ENCODE results near the gene CD63. TPM values are rescaled to one million over a fixed set of nuclear protein-coding genes. Genes with fewer than 3 reads are reported as not detected.

Gene CD63
- total and polyA plus RNA-seq, 7 experiments from 2014 or later: 43.2 to 216 (median 68.7) TPM

DNA sequence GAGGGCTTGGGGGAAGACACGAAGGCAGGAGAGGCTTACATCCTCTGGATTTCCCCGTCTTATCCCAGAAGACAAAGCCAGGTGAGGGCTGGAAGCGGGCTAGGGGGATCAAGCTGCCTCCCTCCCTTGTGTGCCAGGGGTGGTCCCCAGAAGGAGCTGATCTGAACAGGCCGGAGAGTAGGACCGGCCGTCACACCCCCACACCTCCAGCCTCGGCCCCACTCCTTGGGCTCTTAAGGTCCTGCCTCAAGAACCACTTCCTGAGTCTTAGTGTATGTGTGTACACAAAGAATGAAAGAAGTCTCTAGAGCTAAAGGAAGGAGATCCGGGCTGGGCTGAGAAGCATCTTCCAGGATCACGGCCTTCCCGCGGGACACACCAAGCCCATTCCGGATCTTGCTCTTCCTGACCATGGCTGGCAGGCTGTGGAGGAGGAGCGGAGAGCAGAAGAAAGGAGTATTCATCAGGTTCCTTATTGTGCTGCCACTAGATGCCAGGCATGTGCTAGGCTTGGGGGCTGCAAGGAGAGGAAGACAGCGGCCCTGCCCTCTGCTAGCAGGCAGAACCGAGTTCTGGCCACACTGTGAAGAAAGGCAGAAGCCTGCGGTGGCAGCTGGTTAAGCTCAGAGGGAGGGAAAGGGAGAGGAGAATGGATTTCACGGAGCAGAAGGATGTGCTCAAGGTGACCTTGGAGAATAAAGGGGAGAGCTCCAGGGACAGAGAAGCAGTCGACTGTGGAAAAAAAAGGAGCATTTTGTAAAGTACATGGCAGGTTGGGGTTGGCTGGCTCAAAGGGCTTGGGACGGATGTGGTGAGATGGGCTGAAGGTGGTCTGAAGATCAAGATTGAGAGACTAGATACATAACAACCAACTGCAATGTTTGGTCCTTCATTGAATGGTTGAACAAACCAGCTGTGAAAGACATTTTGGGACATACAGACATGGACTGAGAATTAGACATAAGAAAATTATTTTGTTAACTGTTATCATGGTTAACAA lies 1.3 kb upstream of the CD63 start:
- H3K36me3 Mint-ChIP-seq: peaks cover 0 to 8% (median 0%) of the 10 kb centered on the region in 5 donors
- peak overlapping the region; percentile 97 for H3K4me3 ChIP-seq (ENCODE audit: low read length)
- H3K27ac ChIP-seq (ENCODE audit: low read depth, low read length): peak overlapping the region; percentile 74
- no peaks in the 10 kb centered on the region for H3K9me3 ChIP-seq (ENCODE audit: control insufficient read depth in 2 of 3, low read length in 3 of 3)
- POLR2A ChIA-PET: interaction anchor here (0.6 to 2.6 kb wide), 17 partner anchors 8 to 479 kb away, joined by 3 to 31 read pairs (median 4); partner anchors contain the start of genes BLOC1S1, DNAJC14, ORMDL2 and PYM1
- peak overlapping the region; percentile 73 to 94 (median 90) for H3K4me3 Mint-ChIP-seq
- peak overlapping the region; percentile 81 to 95 (median 91) for H3K27ac Mint-ChIP-seq
- H3K4me1 ChIP-seq (ENCODE audit: control insufficient read depth in 2 of 2, insufficient read depth in 2 of 2, low read length in 2 of 2): peaks cover 13 to 17% of the 10 kb centered on the region in 2 donors
- H3K4me1 Mint-ChIP-seq: peaks cover 26 to 39% (median 32%) of the 10 kb centered on the region in 7 donors
- no peaks in the 10 kb centered on the region for H3K27me3 ChIP-seq (ENCODE audit: control insufficient read depth in 2 of 2, insufficient read depth in 2 of 2, low read length in 2 of 2)
- intact Hi-C loops (cut with micrococcal nuclease): loop anchor here (1.0 to 10.0 kb wide), 6 partner anchors 8 to 455 kb away; partner anchors contain the start of genes BLOC1S1 (in 2 of the 2) and SMARCC2 (in 1 of the 2)
- peak; percentile 41 for ATAC-seq
- H3K36me3 ChIP-seq (ENCODE audit: control insufficient read depth in 2 of 3, insufficient read depth in 3 of 3, low read length in 3 of 3): no peaks in the 10 kb centered on the region
- H3K27me3 Mint-ChIP-seq: no peaks in the 10 kb centered on the region
- DNase-seq: peak in 1 of 9 donors; percentile 30
- CTCF ChIA-PET: interaction anchor here (1.1 to 2.3 kb wide), 3 partner anchors 9 to 66 kb away, joined by 3 to 32 read pairs (median 3); no protein-coding TSS in a partner anchor
- no peaks in the 10 kb centered on the region for H3K9me3 Mint-ChIP-seq

DNA sequence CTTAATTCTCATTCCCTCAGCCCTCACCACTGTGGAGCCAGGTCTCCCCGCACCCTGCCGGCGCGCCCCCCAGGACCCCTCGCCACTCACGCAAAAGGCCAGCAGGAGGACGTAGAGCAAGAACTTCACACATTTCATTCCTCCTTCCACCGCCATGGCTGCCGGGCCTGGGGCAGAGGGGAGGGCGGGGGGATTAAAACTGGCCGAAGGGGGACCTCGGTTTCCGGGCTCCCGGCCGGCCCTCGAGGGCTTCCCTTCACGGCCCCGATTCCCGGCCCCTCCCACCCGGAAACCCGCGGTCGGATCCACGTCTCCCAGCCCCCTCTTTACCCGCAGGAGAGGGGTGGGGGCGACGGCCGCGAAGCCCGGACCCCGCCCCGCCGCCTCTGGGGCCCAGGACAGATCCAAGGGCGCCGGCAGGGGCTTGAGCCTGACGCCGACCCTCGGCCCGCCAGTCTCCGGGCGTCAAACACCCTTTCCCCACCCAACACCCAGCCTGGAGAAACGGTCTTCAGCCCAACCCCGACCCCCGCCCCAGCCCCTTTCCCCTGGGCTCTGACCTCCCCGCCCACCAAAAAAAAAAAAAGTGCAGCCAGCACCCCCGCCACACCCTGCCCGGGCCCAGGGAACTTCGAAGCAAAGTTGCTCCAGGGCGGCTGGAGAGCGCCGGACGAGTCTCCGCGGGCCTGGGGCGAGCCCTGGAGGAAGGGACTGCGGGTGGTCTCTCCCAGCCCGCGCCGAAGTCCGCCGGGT lies 447 bp downstream of the CD63 start:
- intact Hi-C loops (cut with micrococcal nuclease): loop anchor here in 1 of 2 donors (2.0 kb wide), 2 partner anchors 82 to 200 kb away; no protein-coding TSS in a partner anchor
- no peaks in the 10 kb centered on the region for H3K9me3 Mint-ChIP-seq
- Histone ChIP-seq H3K27ac (ENCODE audit: low read depth, low read length) (peak overlapping the region; percentile 74), H3K9me3 (ENCODE audit: control insufficient read depth in 2 of 3, low read length in 3 of 3) (no peaks in the 10 kb centered on the region), H3K4me1 (ENCODE audit: control insufficient read depth in 2 of 2, insufficient read depth in 2 of 2, low read length in 2 of 2) (peaks cover 13 to 20% of the 10 kb centered on the region in 2 donors), H3K4me3 (ENCODE audit: low read length) (peak overlapping the region; percentile 97), H3K36me3 (ENCODE audit: control insufficient read depth in 2 of 3, insufficient read depth in 3 of 3, low read length in 3 of 3) (no peaks in the 10 kb centered on the region), H3K27me3 (ENCODE audit: control insufficient read depth in 2 of 2, insufficient read depth in 2 of 2, low read length in 2 of 2) (no peaks in the 10 kb centered on the region)
- ChIA-PET CTCF (interaction anchor here (2.3 kb wide), 1 partner anchor 10 kb away, joined by 32 read pairs; no protein-coding TSS in a partner anchor), POLR2A (interaction anchor here (0.6 to 2.6 kb wide), 4 partner anchors 10 to 199 kb away, joined by 3 to 31 read pairs (median 14); partner anchors contain the start of genes BLOC1S1 and PYM1)
- DNase-seq (peak in 1 of 9 donors; percentile 52), ATAC-seq (peak; percentile 2)
- H3K27ac Mint-ChIP-seq: peak overlapping the region in 7 of 9 donors; percentile 40 to 88 (median 70)
- peak overlapping the region; percentile 64 to 94 (median 80) for H3K4me3 Mint-ChIP-seq
- H3K27me3 Mint-ChIP-seq: no peaks in the 10 kb centered on the region
- peaks cover 33 to 46% (median 38%) of the 10 kb centered on the region in 7 donors for H3K4me1 Mint-ChIP-seq
- H3K36me3 Mint-ChIP-seq: peaks cover 0 to 10% (median 0%) of the 10 kb centered on the region in 5 donors

DNA sequence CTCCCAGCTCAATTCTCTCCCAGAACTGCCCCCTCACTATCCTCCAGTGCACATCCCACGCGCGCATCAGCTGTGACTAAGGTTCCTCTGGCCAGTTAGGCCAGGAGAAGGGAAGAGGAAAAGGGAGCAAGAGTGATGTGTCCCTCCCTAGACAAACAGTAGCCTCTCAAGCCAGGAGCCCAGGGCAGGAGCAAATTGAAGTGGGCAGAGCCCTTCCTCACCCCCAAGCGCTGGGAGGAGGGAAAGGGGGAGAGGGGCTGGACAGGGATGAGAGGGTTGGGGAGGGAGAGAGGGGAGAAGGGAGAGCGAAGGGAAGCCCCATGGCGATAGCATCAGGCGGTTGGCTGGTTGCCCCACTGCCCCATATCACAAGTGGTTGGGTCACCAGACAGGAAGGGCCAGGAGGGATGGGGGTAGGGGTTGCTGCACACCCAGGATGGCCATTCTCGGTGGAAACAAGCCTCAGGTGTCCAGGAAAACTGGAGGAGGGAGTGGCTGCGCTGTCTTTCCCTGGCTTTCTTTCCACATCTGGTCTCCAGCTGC lies 1.1 kb downstream of the CD63 start:
- H3K4me3 ChIP-seq (ENCODE audit: low read length): peak overlapping the region; percentile 97
- Mint-ChIP-seq H3K36me3 (peaks cover 0 to 12% (median 0%) of the 10 kb centered on the region in 5 donors), H3K4me3 (peak overlapping the region; percentile 64 to 94 (median 78)), H3K27ac (peak overlapping the region; percentile 78 to 88 (median 85)), H3K27me3 (no peaks in the 10 kb centered on the region), H3K9me3 (no peaks in the 10 kb centered on the region), H3K4me1 (peaks cover 33 to 46% (median 38%) of the 10 kb centered on the region in 7 donors)
- DNase-seq (no peak), ATAC-seq (no peak)
- POLR2A ChIA-PET: interaction anchor here (0.6 kb wide), 1 partner anchor 100 kb away, joined by 3 read pairs; no protein-coding TSS in a partner anchor
- H3K27ac ChIP-seq (ENCODE audit: low read depth, low read length): peak overlapping the region; percentile 74
- intact Hi-C loops (cut with micrococcal nuclease): loop anchor here in 1 of 2 donors (2.0 kb wide), 2 partner anchors 81 to 201 kb away; no protein-coding TSS in a partner anchor
- CTCF ChIA-PET: interaction anchor here (1.2 kb wide), 1 partner anchor 10 kb away, joined by 5 read pairs; no protein-coding TSS in a partner anchor
- peaks cover 13 to 20% of the 10 kb centered on the region in 2 donors for H3K4me1 ChIP-seq (ENCODE audit: control insufficient read depth in 2 of 2, insufficient read depth in 2 of 2, low read length in 2 of 2)
- no peaks in the 10 kb centered on the region for H3K9me3 ChIP-seq (ENCODE audit: control insufficient read depth in 2 of 3, low read length in 3 of 3)
- H3K27me3 ChIP-seq (ENCODE audit: control insufficient read depth in 2 of 2, insufficient read depth in 2 of 2, low read length in 2 of 2): no peaks in the 10 kb centered on the region
- no peaks in the 10 kb centered on the region for H3K36me3 ChIP-seq (ENCODE audit: control insufficient read depth in 2 of 3, insufficient read depth in 3 of 3, low read length in 3 of 3)

DNA sequence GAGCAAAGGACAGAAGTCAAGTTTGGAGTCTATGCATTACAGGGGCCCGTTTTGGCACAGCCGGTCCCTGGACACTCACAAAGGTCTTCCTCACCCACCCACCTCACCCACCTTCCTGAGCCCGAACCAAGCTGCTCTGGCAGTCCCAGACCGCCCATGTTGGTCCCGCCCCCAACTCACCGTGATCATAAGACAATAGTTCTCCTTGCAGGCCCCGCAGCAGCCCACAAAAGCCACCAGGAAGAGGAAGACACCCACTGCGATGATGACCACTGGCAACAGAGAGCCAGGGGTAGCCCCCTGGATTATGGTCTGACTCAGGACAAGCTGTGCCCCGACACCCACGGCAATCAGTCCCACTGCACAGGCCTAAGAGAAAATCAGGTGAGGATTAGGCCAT lies 1.8 kb downstream of the CD63 start:
- Histone ChIP-seq H3K27ac (ENCODE audit: low read depth, low read length) (peak overlapping the region; percentile 23), H3K9me3 (ENCODE audit: control insufficient read depth in 2 of 3, low read length in 3 of 3) (no peaks in the 10 kb centered on the region), H3K27me3 (ENCODE audit: control insufficient read depth in 2 of 2, insufficient read depth in 2 of 2, low read length in 2 of 2) (no peaks in the 10 kb centered on the region), H3K4me1 (ENCODE audit: control insufficient read depth in 2 of 2, insufficient read depth in 2 of 2, low read length in 2 of 2) (peaks cover 13 to 20% of the 10 kb centered on the region in 2 donors), H3K4me3 (ENCODE audit: low read length) (no peak overlapping the region), H3K36me3 (ENCODE audit: control insufficient read depth in 2 of 3, insufficient read depth in 3 of 3, low read length in 3 of 3) (no peaks in the 10 kb centered on the region)
- ATAC-seq (no peak), DNase-seq (no peak)
- CTCF ChIA-PET: interaction anchor here (1.2 kb wide), 1 partner anchor 10 kb away, joined by 5 read pairs; no protein-coding TSS in a partner anchor
- H3K27ac Mint-ChIP-seq: peak overlapping the region; percentile 49 to 88 (median 84)
- peaks cover 33 to 46% (median 38%) of the 10 kb centered on the region in 7 donors for H3K4me1 Mint-ChIP-seq
- POLR2A ChIA-PET: no interaction called here
- H3K27me3 Mint-ChIP-seq: no peaks in the 10 kb centered on the region
- H3K36me3 Mint-ChIP-seq: peaks cover 0 to 12% (median 0%) of the 10 kb centered on the region in 5 donors
- H3K4me3 Mint-ChIP-seq: peak overlapping the region; percentile 64 to 94 (median 78)
- no peaks in the 10 kb centered on the region for H3K9me3 Mint-ChIP-seq
- intact Hi-C loops (cut with micrococcal nuclease): no loop called here

DNA sequence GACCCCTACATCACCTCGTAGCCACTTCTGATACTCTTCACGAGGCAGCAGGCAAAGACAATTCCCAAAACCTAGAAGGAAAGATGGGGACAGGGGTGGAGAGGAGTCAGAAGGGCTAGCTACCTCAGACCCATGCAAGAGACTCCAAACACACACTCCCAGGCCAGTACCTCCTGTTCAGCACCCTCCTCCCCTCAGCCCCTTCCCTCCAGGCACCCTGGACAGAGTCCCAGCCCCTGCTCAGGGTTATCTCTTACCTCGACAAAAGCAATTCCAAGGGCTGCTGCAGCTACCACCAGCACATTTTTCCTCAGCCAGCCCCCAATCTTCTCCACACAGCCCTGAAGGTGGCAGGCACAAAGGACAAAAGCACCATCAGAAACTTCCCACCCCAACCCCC lies 3.3 kb downstream of the CD63 start:
- H3K27ac ChIP-seq (ENCODE audit: low read depth, low read length): no peak overlapping the region
- H3K27me3 ChIP-seq (ENCODE audit: control insufficient read depth in 2 of 2, insufficient read depth in 2 of 2, low read length in 2 of 2): no peaks in the 10 kb centered on the region
- POLR2A ChIA-PET: interaction anchor here (1.4 to 4.1 kb wide), 2 partner anchors 9 to 12 kb away, joined by 8 to 29 read pairs; partner anchors contain the start of gene BLOC1S1
- H3K4me3 Mint-ChIP-seq: peak overlapping the region in 2 of 10 donors; percentile 41 to 74
- peaks cover 0 to 1% (median 0%) of the 10 kb centered on the region in 3 experiments for H3K36me3 ChIP-seq (ENCODE audit: control insufficient read depth in 2 of 3, insufficient read depth in 3 of 3, low read length in 3 of 3)
- intact Hi-C loops (cut with micrococcal nuclease): no loop called here
- ATAC-seq: no peak
- H3K27ac Mint-ChIP-seq: peak overlapping the region in 7 of 9 donors; percentile 9 to 80 (median 52)
- H3K4me1 Mint-ChIP-seq: peaks cover 29 to 41% (median 35%) of the 10 kb centered on the region in 7 donors
- H3K4me3 ChIP-seq (ENCODE audit: low read length): no peak overlapping the region
- peaks cover 0 to 12% (median 0%) of the 10 kb centered on the region in 5 donors for H3K36me3 Mint-ChIP-seq
- CTCF ChIA-PET: interaction anchor here (1.3 to 3.7 kb wide), 4 partner anchors 8 to 92 kb away, joined by 4 to 44 read pairs (median 6); partner anchors contain the start of genes ORMDL2 and SARNP
- no peaks in the 10 kb centered on the region for H3K9me3 Mint-ChIP-seq
- H3K4me1 ChIP-seq (ENCODE audit: control insufficient read depth in 2 of 2, insufficient read depth in 2 of 2, low read length in 2 of 2): peaks cover 13 to 20% of the 10 kb centered on the region in 2 donors
- H3K9me3 ChIP-seq (ENCODE audit: control insufficient read depth in 2 of 3, low read length in 3 of 3): no peaks in the 10 kb centered on the region
- DNase-seq: no peak
- H3K27me3 Mint-ChIP-seq: no peaks in the 10 kb centered on the region
